ENCODE data around the gene MCOLN1. TPM values are rescaled to one million over a fixed set of nuclear protein-coding genes. Genes with fewer than 3 reads are reported as not detected.

MCOLN1 gene
- total and polyA plus RNA-seq, 9 of the 15 experiments (the other 6 are each of a cell fraction or from before 2014, with no cell fraction given), result 0.25 to 15.4 (median 7.1) TPM

DNA sequence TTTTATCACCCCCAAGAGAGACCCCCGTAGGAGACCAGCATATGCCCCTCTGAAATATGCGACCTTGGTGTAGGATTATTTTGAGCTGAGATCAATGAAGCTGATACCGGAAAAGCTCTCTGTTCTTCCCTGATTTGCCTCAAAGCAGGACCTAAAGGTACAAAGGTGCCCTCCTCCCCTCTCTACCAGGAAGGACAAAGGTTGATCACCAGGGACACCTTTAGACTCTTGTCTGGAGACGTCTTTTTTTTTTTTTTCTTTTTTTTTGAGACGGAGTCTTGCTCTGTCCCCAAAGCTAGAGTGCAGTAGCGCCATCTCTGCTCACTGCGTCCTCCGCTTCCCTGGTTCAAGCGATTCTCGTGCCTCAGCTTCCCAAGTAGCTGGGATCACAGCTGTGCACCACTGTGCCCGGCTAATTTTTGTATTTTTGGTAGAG lies 32.8 kb upstream of the MCOLN1 start (continued):
- TF ChIP-seq SNIP1 (IDR thresholded peaks at IDR 0.05; ENCODE audit: low read depth) (no peak), EP400 (IDR thresholded peaks at IDR 0.05) (no peak), MCM5 (IDR thresholded peaks at IDR 0.05; ENCODE audit: low read depth) (no peak), TSC22D4 (tag; IDR thresholded peaks at IDR 0.05) (no peak), CREM (IDR thresholded peaks at IDR 0.05; ENCODE audit: low read depth) (0 out of 2 replicates have a peak, but pooled peaks have one; percentile 9), ASH1L (IDR thresholded peaks at IDR 0.05; ENCODE audit: borderline replicate concordance, low read depth, partially characterized antibody) (no peak), MYNN (IDR thresholded peaks at IDR 0.05) (no peak), MYNN (CRISPR knock-in tag; IDR thresholded peaks at IDR 0.05) (no peak), ZNF384 (IDR thresholded peaks at IDR 0.05; ENCODE audit: low read depth, low read length) (peak; percentile 73), HDAC3 (IDR thresholded peaks at IDR 0.05; ENCODE audit: borderline replicate concordance, partially characterized antibody) (no peak), ZNF778 (CRISPR knock-in tag; IDR thresholded peaks at IDR 0.05) (no peak)
- TF ChIP-seq, protein P1, sequence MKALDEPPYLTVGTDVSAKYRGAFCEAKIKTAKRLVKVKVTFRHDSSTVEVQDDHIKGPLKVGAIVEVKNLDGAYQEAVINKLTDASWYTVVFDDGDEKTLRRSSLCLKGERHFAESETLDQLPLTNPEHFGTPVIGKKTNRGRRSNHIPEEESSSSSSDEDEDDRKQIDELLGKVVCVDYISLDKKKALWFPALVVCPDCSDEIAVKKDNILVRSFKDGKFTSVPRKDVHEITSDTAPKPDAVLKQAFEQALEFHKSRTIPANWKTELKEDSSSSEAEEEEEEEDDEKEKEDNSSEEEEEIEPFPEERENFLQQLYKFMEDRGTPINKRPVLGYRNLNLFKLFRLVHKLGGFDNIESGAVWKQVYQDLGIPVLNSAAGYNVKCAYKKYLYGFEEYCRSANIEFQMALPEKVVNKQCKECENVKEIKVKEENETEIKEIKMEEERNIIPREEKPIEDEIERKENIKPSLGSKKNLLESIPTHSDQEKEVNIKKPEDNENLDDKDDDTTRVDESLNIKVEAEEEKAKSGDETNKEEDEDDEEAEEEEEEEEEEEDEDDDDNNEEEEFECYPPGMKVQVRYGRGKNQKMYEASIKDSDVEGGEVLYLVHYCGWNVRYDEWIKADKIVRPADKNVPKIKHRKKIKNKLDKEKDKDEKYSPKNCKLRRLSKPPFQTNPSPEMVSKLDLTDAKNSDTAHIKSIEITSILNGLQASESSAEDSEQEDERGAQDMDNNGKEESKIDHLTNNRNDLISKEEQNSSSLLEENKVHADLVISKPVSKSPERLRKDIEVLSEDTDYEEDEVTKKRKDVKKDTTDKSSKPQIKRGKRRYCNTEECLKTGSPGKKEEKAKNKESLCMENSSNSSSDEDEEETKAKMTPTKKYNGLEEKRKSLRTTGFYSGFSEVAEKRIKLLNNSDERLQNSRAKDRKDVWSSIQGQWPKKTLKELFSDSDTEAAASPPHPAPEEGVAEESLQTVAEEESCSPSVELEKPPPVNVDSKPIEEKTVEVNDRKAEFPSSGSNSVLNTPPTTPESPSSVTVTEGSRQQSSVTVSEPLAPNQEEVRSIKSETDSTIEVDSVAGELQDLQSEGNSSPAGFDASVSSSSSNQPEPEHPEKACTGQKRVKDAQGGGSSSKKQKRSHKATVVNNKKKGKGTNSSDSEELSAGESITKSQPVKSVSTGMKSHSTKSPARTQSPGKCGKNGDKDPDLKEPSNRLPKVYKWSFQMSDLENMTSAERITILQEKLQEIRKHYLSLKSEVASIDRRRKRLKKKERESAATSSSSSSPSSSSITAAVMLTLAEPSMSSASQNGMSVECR (CRISPR knock-in tag; IDR thresholded peaks at IDR 0.05), result no peak
- TF ChIP-seq, protein P2, sequence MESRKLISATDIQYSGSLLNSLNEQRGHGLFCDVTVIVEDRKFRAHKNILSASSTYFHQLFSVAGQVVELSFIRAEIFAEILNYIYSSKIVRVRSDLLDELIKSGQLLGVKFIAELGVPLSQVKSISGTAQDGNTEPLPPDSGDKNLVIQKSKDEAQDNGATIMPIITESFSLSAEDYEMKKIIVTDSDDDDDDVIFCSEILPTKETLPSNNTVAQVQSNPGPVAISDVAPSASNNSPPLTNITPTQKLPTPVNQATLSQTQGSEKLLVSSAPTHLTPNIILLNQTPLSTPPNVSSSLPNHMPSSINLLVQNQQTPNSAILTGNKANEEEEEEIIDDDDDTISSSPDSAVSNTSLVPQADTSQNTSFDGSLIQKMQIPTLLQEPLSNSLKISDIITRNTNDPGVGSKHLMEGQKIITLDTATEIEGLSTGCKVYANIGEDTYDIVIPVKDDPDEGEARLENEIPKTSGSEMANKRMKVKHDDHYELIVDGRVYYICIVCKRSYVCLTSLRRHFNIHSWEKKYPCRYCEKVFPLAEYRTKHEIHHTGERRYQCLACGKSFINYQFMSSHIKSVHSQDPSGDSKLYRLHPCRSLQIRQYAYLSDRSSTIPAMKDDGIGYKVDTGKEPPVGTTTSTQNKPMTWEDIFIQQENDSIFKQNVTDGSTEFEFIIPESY (CRISPR knock-in tag; IDR thresholded peaks at IDR 0.05), result peak; percentile 71; the same call in 1 of the 2 replicates
- TF ChIP-seq, protein P3, sequence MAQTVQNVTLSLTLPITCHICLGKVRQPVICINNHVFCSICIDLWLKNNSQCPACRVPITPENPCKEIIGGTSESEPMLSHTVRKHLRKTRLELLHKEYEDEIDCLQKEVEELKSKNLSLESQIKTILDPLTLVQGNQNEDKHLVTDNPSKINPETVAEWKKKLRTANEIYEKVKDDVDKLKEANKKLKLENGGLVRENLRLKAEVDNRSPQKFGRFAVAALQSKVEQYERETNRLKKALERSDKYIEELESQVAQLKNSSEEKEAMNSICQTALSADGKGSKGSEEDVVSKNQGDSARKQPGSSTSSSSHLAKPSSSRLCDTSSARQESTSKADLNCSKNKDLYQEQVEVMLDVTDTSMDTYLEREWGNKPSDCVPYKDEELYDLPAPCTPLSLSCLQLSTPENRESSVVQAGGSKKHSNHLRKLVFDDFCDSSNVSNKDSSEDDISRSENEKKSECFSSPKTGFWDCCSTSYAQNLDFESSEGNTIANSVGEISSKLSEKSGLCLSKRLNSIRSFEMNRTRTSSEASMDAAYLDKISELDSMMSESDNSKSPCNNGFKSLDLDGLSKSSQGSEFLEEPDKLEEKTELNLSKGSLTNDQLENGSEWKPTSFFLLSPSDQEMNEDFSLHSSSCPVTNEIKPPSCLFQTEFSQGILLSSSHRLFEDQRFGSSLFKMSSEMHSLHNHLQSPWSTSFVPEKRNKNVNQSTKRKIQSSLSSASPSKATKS (CRISPR knock-in tag; IDR thresholded peaks at IDR 0.05), result no peak
- TF ChIP-seq, protein P4, sequence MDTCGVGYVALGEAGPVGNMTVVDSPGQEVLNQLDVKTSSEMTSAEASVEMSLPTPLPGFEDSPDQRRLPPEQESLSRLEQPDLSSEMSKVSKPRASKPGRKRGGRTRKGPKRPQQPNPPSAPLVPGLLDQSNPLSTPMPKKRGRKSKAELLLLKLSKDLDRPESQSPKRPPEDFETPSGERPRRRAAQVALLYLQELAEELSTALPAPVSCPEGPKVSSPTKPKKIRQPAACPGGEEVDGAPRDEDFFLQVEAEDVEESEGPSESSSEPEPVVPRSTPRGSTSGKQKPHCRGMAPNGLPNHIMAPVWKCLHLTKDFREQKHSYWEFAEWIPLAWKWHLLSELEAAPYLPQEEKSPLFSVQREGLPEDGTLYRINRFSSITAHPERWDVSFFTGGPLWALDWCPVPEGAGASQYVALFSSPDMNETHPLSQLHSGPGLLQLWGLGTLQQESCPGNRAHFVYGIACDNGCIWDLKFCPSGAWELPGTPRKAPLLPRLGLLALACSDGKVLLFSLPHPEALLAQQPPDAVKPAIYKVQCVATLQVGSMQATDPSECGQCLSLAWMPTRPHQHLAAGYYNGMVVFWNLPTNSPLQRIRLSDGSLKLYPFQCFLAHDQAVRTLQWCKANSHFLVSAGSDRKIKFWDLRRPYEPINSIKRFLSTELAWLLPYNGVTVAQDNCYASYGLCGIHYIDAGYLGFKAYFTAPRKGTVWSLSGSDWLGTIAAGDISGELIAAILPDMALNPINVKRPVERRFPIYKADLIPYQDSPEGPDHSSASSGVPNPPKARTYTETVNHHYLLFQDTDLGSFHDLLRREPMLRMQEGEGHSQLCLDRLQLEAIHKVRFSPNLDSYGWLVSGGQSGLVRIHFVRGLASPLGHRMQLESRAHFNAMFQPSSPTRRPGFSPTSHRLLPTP (IDR thresholded peaks at IDR 0.05; ENCODE audit: borderline replicate concordance, extremely low read depth, insufficient read length), result no peak

All from K562 (cell line).